ENCODE data around the gene SPINT1.

SPINT1 gene

DNA sequence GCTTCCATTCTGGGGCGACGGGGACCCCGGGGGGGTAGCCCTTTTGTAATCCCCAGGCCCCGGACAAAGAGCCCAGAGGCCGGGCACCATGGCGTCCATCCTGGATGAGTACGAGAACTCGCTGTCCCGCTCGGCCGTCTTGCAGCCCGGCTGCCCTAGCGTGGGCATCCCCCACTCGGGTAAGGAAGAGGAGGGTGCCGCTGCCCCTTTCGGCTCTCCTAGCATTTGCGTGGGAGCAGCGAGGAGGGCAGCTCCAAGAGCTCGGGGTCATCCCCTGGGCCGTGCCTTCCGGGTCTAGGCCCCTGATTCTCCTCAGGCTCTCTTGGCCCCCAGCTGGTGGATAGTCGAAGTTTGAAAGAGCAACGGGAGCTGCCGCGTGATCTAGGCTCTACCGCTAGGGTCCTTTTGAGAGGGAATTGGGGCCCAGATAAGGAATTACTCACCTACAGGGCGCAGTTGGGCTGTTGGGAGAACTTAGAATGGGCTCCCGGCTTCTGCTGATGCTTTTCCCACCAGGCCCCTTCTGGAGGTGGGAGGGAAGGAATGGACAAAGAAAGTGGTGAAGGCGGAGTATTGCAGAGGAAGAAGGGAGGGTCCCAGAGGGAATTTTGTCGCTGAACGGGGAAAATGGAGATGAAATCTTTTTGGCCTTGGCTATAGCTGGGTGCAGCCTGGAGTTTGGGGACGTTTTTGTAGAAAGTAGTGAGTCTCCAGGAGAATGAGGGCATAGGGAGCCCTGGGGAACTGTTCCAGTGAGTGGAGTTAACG, 51.0 kb downstream of the SPINT1 start:
- DNase-seq: no peak

DNA sequence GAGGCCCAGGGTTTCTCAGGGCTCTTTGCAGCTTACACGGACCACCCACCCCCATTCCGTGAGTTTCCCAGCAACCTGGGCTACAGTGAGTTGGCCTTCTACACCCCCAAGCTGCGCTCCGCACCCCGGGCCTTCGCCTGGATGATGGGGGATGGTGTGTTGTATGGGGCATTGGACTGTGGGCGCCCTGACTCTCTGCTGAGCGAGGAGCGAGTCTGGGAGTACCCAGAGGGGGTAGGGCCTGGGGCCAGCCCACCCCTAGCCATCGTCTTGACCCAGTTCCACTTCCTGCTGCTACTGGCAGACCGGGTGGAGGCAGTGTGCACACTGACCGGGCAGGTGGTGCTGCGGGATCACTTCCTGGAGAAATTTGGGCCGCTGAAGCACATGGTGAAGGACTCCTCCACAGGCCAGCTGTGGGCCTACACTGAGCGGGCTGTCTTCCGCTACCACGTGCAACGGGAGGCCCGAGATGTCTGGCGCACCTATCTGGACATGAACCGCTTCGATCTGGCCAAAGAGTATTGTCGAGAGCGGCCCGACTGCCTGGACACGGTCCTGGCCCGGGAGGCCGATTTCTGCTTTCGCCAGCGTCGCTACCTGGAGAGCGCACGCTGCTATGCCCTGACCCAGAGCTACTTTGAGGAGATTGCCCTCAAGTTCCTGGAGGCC, 55.8 kb downstream of the SPINT1 start:
- no peak for DNase-seq

DNA sequence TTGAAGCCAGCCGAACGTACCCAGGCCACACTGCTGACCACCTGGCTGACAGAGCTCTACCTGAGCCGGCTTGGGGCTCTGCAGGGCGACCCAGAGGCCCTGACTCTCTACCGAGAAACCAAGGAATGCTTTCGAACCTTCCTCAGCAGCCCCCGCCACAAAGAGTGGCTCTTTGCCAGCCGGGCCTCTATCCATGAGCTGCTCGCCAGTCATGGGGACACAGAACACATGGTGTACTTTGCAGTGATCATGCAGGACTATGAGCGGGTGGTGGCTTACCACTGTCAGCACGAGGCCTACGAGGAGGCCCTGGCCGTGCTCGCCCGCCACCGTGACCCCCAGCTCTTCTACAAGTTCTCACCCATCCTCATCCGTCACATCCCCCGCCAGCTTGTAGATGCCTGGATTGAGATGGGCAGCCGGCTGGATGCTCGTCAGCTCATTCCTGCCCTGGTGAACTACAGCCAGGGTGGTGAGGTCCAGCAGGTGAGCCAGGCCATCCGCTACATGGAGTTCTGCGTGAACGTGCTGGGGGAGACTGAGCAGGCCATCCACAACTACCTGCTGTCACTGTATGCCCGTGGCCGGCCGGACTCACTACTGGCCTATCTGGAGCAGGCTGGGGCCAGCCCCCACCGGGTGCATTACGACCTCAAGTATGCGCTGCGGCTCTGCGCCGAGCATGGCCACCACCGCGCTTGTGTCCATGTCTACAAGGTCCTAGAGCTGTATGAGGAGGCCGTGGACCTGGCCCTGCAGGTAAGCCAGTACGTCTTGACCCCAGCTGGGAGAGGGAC, 56.6 kb downstream of the SPINT1 start:
- DNase-seq: no peak

DNA sequence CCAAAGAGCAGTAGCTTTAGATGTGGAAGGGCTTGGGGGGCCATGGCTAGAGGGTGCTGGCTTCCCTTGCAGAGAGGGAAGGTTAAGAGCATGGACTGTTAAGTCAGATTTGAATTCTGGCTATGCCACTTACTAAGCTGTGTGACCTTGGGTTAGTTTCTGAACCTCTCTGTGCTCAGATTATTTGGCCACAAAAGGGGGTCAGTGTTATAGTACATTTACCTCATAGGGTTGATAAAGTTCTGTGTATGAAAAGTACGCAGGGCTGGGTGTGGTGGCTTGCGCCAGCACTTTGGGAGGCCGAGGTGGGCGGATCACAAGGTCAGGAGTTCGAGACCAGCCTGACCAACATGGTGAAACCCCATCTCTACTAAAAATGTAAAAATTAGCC, 57.2 kb downstream of the SPINT1 start:
- DNase-seq: no peak

DNA sequence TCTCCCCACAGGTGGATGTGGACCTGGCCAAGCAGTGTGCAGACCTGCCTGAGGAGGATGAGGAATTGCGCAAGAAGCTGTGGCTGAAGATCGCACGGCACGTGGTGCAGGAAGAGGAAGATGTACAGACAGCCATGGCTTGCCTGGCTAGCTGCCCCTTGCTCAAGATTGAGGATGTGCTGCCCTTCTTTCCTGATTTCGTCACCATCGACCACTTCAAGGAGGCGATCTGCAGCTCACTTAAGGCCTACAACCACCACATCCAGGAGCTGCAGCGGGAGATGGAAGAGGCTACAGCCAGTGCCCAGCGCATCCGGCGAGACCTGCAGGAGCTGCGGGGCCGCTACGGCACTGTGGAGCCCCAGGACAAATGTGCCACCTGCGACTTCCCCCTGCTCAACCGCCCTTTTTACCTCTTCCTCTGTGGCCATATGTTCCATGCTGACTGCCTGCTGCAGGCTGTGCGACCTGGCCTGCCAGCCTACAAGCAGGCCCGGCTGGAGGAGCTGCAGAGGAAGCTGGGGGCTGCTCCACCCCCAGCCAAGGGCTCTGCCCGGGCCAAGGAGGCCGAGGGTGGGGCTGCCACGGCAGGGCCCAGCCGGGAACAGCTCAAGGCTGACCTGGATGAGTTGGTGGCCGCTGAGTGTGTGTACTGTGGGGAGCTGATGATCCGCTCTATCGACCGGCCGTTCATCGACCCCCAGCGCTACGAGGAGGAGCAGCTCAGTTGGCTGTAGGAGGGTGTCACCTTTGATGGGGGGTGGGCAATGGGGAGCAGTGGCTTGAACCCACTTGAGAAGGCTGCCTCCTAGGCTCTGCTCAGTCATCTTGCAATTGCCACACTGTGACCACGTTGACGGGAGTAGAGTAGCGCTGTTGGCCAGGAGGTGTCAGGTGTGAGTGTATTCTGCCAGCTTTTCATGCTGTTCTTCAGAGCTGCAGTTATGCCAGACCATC, 59.0 kb downstream of the SPINT1 start:
- DNase-seq: no peak

DNA sequence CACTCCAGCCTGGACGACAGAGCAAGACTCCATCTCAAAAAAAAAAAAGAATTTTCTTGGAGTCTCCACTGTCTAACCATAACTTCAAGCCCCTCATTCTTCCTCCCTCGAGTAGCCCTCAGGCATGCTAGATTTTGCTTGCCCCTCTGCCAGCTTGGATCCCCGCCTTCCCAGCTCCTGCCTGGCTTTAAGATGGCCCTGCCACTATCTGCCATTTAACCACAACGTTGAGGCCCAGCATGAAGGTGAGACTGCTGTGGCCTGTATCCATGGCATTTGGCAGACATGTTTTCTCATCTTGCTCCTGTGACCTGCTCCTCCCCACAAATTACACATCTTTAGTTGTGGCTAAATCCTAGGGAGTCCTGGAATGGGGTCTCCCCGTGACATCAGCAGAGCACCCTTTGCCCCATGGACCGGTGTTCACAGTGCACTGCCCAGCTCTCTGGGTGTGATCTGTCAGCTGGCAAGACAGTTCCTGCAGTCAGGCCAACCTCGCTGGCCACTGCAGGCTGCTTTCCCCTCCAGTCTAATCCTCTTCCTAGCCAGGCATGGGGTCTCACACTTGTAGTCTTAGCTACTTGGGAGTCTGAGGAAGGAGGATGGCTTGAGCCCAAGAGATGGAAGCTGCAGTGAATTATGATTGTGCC, 60.8 kb downstream of the SPINT1 start:
- peak; percentile 21 for DNase-seq

DNA sequence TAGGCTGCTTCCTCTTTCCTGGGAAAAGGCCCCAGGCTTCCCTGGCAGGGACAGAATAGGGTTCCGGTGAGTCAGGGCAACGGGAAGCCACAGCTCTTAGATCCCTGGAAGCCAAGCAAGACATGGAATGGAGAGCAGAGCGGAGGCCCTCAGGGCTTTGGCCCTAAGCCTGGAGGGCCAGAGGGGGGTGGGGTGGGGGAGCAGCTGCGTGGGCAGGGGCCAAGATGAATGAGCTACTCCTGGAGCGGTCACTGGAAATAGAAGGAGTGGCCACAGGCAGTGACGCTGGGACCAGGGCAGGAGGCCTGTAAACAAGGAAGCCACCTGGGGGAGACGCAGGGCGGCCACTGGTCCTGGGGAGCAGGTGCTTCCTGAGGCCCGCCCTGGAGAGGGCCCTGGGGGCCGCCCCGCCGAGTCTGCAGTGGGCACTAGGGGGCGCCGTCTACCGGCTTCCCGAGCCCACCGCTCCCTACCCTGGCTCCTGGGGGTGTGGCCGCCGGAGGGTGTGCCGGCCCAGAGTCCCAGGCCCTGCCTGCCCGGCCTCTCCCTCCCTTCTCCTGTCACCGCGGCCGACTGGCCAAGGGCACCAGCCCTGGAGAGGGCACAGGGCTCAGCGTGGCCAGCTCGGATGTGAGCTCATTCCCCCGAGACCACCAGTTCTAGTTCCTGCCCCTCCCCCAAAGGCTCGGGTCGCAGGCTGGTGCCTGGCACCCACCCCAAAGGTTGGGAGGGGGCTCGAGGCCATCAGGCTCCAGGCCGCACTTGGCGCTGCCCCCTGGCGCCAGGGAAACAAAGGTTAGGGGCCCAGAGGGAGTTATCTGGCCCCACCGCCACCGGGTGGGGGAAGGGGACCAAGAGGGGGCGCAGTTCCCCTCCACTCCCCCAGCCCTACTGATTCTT, 62.5 kb downstream of the SPINT1 start:
- peak; percentile 94 for DNase-seq

DNA sequence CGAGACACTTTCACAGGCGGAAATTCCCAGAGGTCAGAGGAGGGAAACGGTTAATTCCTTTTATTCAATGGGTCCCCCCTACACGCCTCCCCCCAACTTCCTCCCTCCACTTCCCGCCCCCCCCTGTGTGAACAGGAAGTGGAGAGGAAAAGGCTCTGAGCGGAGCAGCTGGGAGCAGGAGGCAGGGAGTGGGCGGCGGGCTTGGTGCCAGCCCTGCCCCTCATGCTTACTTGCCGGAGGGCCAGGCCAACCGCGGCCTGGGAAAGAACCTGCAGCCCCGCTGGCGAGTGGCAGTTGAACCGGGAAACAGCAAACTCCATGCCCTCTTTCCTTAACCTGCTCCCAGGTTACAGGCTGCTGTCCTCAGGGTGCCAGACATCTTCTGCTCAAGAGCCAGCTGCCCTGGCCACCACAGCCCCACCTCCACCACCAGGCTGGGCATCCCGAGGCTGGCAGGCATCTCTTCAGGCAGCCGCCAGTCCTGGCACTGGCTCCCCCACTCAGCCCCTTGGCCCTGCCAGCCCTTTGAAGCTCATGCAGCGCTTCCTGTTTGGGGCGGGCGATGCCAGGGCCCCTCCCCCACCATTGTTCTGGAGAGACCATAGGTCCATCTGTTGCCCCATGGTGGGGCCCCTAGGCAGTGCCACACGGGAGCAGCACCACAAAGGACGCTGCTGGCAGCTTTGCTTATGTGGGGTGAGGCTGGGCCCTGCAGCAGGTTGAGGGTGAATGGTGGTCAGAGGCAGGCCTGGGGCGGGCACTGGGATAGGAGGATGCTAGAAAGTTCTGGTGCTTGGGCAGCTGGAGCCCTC, 63.3 kb downstream of the SPINT1 start:
- DNase-seq: peak; percentile 79
